Keratinocyte (primary cell): Measurements from ENCODE around the gene DTNB. TPM values are rescaled to one million over a fixed set of nuclear protein-coding genes. Genes with fewer than 3 reads are reported as not detected.

ENCODE experiments used
- DNase-seq: peaks from one replicate; pipeline ENCODE4 v3.0.0-alpha.2; 2011; ENCODE audit warnings: low read depth, missing footprints, low spot score
- FAIRE-seq: peaks from 2 replicates; lab custom pipeline; 2011; peaks lifted over from hg19 to GRCh38; lab: Jason Lieb, UNC
- H2AFZ ChIP-seq: 2 replicates; pipeline ENCODE4 v1.6.0; 2012; ENCODE audit warnings: low read length, control low read depth, inconsistent platforms; ENCODE audit not compliant: control insufficient read depth
- H3K27ac ChIP-seq: 2 replicates; pipeline ENCODE4 v1.5.1; 2011; ENCODE audit warnings: low read length; ENCODE audit not compliant: control insufficient read depth, insufficient read depth
- H3K27me3 ChIP-seq: 3 replicates; pipeline ENCODE4 v1.6.0; 2011; ENCODE audit warnings: low read length; ENCODE audit not compliant: control insufficient read depth, insufficient read depth; ENCODE audit errors: extremely low read depth
- H3K36me3 ChIP-seq, 2 experiments: 2 replicates in 1 of 2; 3 replicates in 1 of 2; pipeline ENCODE4 v1.5.1; 2011; ENCODE audit warnings: low read length in 2 of 2, mild to moderate bottlenecking in 1 of 2; ENCODE audit not compliant: control insufficient read depth in 2 of 2, insufficient read depth in 2 of 2; ENCODE audit errors: extremely low read depth in 1 of 2
- H3K4me1 ChIP-seq: 3 replicates; pipeline ENCODE4 v1.5.1; 2011; ENCODE audit warnings: low read length; ENCODE audit not compliant: control insufficient read depth, insufficient read depth; ENCODE audit errors: extremely low read depth
- H3K4me2 ChIP-seq: 3 replicates; pipeline ENCODE4 v1.6.0; 2011; ENCODE audit warnings: low read depth, low read length; ENCODE audit not compliant: control insufficient read depth, insufficient read depth; ENCODE audit errors: extremely low read depth
- H3K4me3 ChIP-seq, 3 experiments: fragments of 200-600 bp in 1 of 3; sonication (generic) in 1 of 3; 2 replicates in 2 of 3; 3 replicates in 1 of 3; pipeline ENCODE4 v1.5.1; 2011 to 2016; ENCODE audit warnings: low read length in 3 of 3, mild to moderate bottlenecking in 3 of 3, control low read depth in 2 of 3, inconsistent platforms in 1 of 3, low read depth in 1 of 3, mixed read lengths in 1 of 3, mixed run types in 1 of 3, moderate library complexity in 1 of 3; ENCODE audit not compliant: control insufficient read depth in 2 of 3, insufficient read depth in 2 of 3; ENCODE audit errors: extremely low read depth in 1 of 3
- H3K79me2 ChIP-seq: 2 replicates; pipeline ENCODE4 v1.6.0; 2012; ENCODE audit warnings: low read length; ENCODE audit not compliant: control insufficient read depth, insufficient read depth
- H3K9ac ChIP-seq: 3 replicates; pipeline ENCODE4 v1.6.0; 2011; ENCODE audit warnings: low read length; ENCODE audit not compliant: control insufficient read depth, insufficient read depth; ENCODE audit errors: extremely low read depth
- H3K9me1 ChIP-seq: 3 replicates; pipeline ENCODE4 v1.6.0; 2011; ENCODE audit warnings: low read length; ENCODE audit not compliant: control insufficient read depth, insufficient read depth; ENCODE audit errors: extremely low read depth
- H3K9me3 ChIP-seq: 2 replicates; pipeline ENCODE4 v1.5.1; 2012; ENCODE audit warnings: low read depth, low read length; ENCODE audit not compliant: control insufficient read depth
- H4K20me1 ChIP-seq: 3 replicates; pipeline ENCODE4 v1.6.0; 2011; ENCODE audit warnings: low read length; ENCODE audit not compliant: control insufficient read depth, insufficient read depth; ENCODE audit errors: extremely low read depth
- EZH2 ChIP-seq: IDR thresholded peaks from one replicate; pipeline ENCODE4 v1.6.1; 2012; ENCODE audit warnings: inconsistent platforms, mild to moderate bottlenecking, low read length, moderate library complexity
- dilution Hi-C: fragments of 300-500 bp; cut with MboI; formaldehyde crosslinking; loops from one replicate; pipeline ENCODE4 v1.7.0; 2020; ENCODE audit warnings: low sequenced_read_pairs; ENCODE audit not compliant: extremely low pct_ligation_motif_present
- polyA plus RNA-seq, 5 experiments: library from polyadenylated mRNA; depleted of rRNA in 3 of 5; stranded (reverse) in 3 of 5; stranded (forward) in 1 of 5; unstranded in 1 of 5; fragments of >200 nt; gene quantifications; 1 replicate in 1 of 5; 2 replicates in 3 of 5; 3 replicates in 1 of 5; pipeline versions ENCODE4 v1.2.1 to v1.2.3, GENCODE V29; 2011 to 2012; ENCODE audit warnings: missing spikeins in 2 of 5, low read depth in 1 of 5, low replicate concordance in 1 of 5
- TF ChIP-seq, protein P1 (sequence below), 3 experiments: IDR thresholded peaks in 1 of 3; conservative IDR thresholded peaks in 1 of 3; optimal IDR thresholded peaks in 1 of 3; 2 replicates in 2 of 3; 3 replicates in 1 of 3; pipeline versions ENCODE3 to v1.5.1; 2011; ENCODE audit warnings: low read length in 3 of 3, mild to moderate bottlenecking in 3 of 3, moderate library complexity in 2 of 3, control low read depth in 1 of 3, inconsistent platforms in 1 of 3; ENCODE audit not compliant: insufficient read depth in 2 of 3; ENCODE audit errors: extremely low read depth in 1 of 3

Gene DTNB
- polyA plus RNA-seq, 1 donor (not counting 4 experiments of a cell fraction or from before 2014, with no cell fraction given) = 31.5 TPM

DNA sequence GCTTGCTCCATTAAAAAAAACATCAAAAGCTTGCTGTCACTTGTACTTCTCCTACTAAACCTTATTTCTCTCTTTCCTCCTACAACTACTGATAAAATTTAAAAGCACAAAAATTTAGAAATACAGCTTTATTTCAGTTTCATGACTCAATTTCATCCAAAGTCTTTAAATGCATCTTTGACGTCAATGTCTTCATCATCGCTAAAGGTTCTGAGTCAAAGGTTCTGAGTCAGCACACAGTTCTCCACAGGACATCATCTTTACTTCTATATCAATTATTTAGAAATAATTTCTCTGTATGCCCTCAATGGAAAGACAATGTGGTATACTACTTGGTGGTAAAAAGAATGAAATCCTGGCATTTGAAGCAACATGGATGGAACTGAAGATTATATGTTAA, 167.8 kb downstream of the DTNB start:
- H4K20me1 ChIP-seq = no peaks in the 10 kb centered on the region
- H3K79me2 ChIP-seq = no peaks in the 10 kb centered on the region
- TF ChIP-seq EZH2 = no peak
- TF ChIP-seq, protein P1, sequence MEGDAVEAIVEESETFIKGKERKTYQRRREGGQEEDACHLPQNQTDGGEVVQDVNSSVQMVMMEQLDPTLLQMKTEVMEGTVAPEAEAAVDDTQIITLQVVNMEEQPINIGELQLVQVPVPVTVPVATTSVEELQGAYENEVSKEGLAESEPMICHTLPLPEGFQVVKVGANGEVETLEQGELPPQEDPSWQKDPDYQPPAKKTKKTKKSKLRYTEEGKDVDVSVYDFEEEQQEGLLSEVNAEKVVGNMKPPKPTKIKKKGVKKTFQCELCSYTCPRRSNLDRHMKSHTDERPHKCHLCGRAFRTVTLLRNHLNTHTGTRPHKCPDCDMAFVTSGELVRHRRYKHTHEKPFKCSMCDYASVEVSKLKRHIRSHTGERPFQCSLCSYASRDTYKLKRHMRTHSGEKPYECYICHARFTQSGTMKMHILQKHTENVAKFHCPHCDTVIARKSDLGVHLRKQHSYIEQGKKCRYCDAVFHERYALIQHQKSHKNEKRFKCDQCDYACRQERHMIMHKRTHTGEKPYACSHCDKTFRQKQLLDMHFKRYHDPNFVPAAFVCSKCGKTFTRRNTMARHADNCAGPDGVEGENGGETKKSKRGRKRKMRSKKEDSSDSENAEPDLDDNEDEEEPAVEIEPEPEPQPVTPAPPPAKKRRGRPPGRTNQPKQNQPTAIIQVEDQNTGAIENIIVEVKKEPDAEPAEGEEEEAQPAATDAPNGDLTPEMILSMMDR (optimal IDR thresholded peaks at IDR 0.05 in 1 of 3, IDR thresholded peaks at IDR 0.05 in 1 of 3, conservative IDR thresholded peaks at IDR 0.05 in 1 of 3; ENCODE audit: extremely low read depth in 1 of 3, insufficient read depth in 2 of 3, low read length in 3 of 3) = no peak
- no peaks in the 10 kb centered on the region for H3K9me1 ChIP-seq
- H3K36me3 ChIP-seq = no peaks in the 10 kb centered on the region
- no peak overlapping the region for H3K4me3 ChIP-seq
- H3K9ac ChIP-seq = no peak overlapping the region
- dilution Hi-C loops = no loop called here
- no peaks in the 10 kb centered on the region for H3K9me3 ChIP-seq
- no peak overlapping the region for H3K4me2 ChIP-seq
- H2AFZ ChIP-seq = no peak overlapping the region
- no peak overlapping the region for H3K27ac ChIP-seq
- H3K4me1 ChIP-seq = peaks cover 7% of the 10 kb centered on the region
- no peaks in the 10 kb centered on the region for H3K27me3 ChIP-seq
- FAIRE-seq (peak; percentile 20), DNase-seq (no peak)

DNA sequence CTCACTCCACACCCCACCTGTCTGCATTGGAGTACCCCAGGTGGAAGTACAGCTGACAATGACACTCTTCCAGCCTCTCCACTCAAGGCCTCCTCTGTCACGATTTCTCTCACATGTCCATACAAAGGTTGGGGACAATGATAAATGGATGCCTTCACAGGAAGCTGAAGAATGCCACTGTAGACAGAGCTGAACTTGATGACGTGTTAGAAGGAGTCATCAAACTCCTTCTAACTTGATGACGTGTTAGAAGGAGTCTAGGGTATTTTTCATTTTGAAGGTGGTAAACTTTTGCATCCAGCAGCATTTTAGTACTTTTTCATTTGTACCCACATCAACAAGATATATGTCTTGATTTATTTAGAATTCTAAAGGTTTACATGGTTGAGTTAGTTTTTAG, 168.2 kb downstream of the DTNB start:
- Histone ChIP-seq H2AFZ (no peak overlapping the region), H3K4me2 (no peak overlapping the region), H3K36me3 (no peaks in the 10 kb centered on the region), H3K27me3 (no peaks in the 10 kb centered on the region), H3K9me1 (no peaks in the 10 kb centered on the region), H3K4me1 (peaks cover 7% of the 10 kb centered on the region), H3K79me2 (no peaks in the 10 kb centered on the region), H4K20me1 (no peaks in the 10 kb centered on the region), H3K9ac (no peak overlapping the region), H3K27ac (no peak overlapping the region), H3K9me3 (no peaks in the 10 kb centered on the region), H3K4me3 (no peak overlapping the region)
- DNase-seq (no peak), FAIRE-seq (peak; percentile 52)
- TF ChIP-seq, protein P1 (optimal IDR thresholded peaks at IDR 0.05 in 1 of 3, IDR thresholded peaks at IDR 0.05 in 1 of 3, conservative IDR thresholded peaks at IDR 0.05 in 1 of 3; ENCODE audit: extremely low read depth in 1 of 3, insufficient read depth in 2 of 3, low read length in 3 of 3) = no peak
- TF ChIP-seq EZH2 = no peak
- dilution Hi-C loops = no loop called here
